ENCODE measurements around the gene DDX25. TPM values are rescaled to one million over a fixed set of nuclear protein-coding genes. Genes with fewer than 3 reads are reported as not detected.
A peak's percentile ranks its signal among the peaks of the same experiment; 100 is the strongest.

Gene DDX25
- total RNA-seq, 4 donors from 2014 or later, result 0.40 TPM; not detected in 3

GRCh38 chr11:125933030-125933813 is 28.9 kb downstream of the DDX25 start:
- H3K27me3 ChIP-seq, result no peaks in the 10 kb centered on the region
- H3K36me3 ChIP-seq, result no peaks in the 10 kb centered on the region
- H3K27ac ChIP-seq, result no peak overlapping the region
- no peak for DNase-seq
- H3K9me3 ChIP-seq, result no peaks in the 10 kb centered on the region
- H3K4me1 ChIP-seq, result no peaks in the 10 kb centered on the region
- H3K4me3 ChIP-seq, result no peak overlapping the region
- TF ChIP-seq POLR2A (IDR thresholded peaks at IDR 0.05), result no peak
- no peak for TF ChIP-seq CTCF (IDR thresholded peaks at IDR 0.05)

- Histone ChIP-seq H3K9me3 (no peaks in the 10 kb centered on the region), H3K27ac (no peak overlapping the region), H3K4me3 (no peak overlapping the region), H3K36me3 (no peaks in the 10 kb centered on the region), H3K27me3 (no peaks in the 10 kb centered on the region), H3K4me1 (no peaks in the 10 kb centered on the region)
- no peak for TF ChIP-seq POLR2A (IDR thresholded peaks at IDR 0.05)
- TF ChIP-seq CTCF (IDR thresholded peaks at IDR 0.05), result no peak
- DNase-seq, result no peak
These were observed 30.2 kb downstream of the DDX25 start for GRCh38 chr11:125934473-125934872.

GRCh38 chr11:125935056-125935455 is 30.7 kb downstream of the DDX25 start:
- Histone ChIP-seq H3K4me3 (no peak overlapping the region), H3K4me1 (no peaks in the 10 kb centered on the region), H3K27me3 (no peaks in the 10 kb centered on the region), H3K9me3 (no peaks in the 10 kb centered on the region), H3K36me3 (no peaks in the 10 kb centered on the region), H3K27ac (no peak overlapping the region)
- TF ChIP-seq POLR2A (IDR thresholded peaks at IDR 0.05) (no peak), CTCF (IDR thresholded peaks at IDR 0.05) (no peak)
- no peak for DNase-seq

- TF ChIP-seq POLR2A (IDR thresholded peaks at IDR 0.05) (no peak), CTCF (IDR thresholded peaks at IDR 0.05) (no peak)
- Histone ChIP-seq H3K9me3 (no peaks in the 10 kb centered on the region), H3K36me3 (no peaks in the 10 kb centered on the region), H3K4me1 (no peaks in the 10 kb centered on the region), H3K4me3 (no peak overlapping the region), H3K27ac (no peak overlapping the region), H3K27me3 (no peaks in the 10 kb centered on the region)
- DNase-seq, result peak in 1 of 3 donors; percentile 17
These were observed 31.4 kb downstream of the DDX25 start for GRCh38 chr11:125935618-125936199.

- no peak for TF ChIP-seq CTCF (IDR thresholded peaks at IDR 0.05)
- no peak for TF ChIP-seq POLR2A (IDR thresholded peaks at IDR 0.05)
- Histone ChIP-seq H3K36me3 (no peaks in the 10 kb centered on the region), H3K4me1 (no peaks in the 10 kb centered on the region), H3K27ac (no peak overlapping the region), H3K9me3 (no peaks in the 10 kb centered on the region), H3K4me3 (no peak overlapping the region), H3K27me3 (no peaks in the 10 kb centered on the region)
- DNase-seq, result peak in 1 of 3 donors; percentile 32
These were observed 34.1 kb downstream of the DDX25 start for GRCh38 chr11:125938418-125938817.
